Gastroesophageal sphincter (tissue), 4 donors: ENCODE measurements around the gene CDH23. TPM values are rescaled to one million over a fixed set of nuclear protein-coding genes. Genes with fewer than 3 reads are reported as not detected.

Experiments
- ATAC-seq: fragments of 150-250 bp; one replicate; pipeline ENCODE4 v1.9.1; 2016; ENCODE audit warnings: mild to moderate bottlenecking, moderate library complexity
- H3K27ac ChIP-seq, 4 donors: fragments of 200-600 bp; sonication (generic) in 3 of 4; 1 replicate in 3 of 4; 2 replicates in 1 of 4; pipeline ENCODE4 v1.5.1; 2016 to 2019
- H3K27me3 ChIP-seq: fragments of 200-600 bp; sonication (generic); one replicate; pipeline ENCODE4 v1.5.1; 2019
- H3K36me3 ChIP-seq, 2 donors: fragments of 200-600 bp; sonication (generic); one replicate each; pipeline ENCODE4 v1.5.1; 2019; ENCODE audit warnings: control low read depth in 1 of 2
- H3K4me1 ChIP-seq, 3 donors: fragments of 200-600 bp; sonication (generic); 1 replicate in 2 of 3; 2 replicates in 1 of 3; pipeline ENCODE4 v1.5.1; 2016 to 2019; ENCODE audit warnings: control low read depth in 2 of 3
- H3K4me3 ChIP-seq, 2 donors: fragments of 200-600 bp; sonication (generic); one replicate each; pipeline ENCODE4 v1.5.1; 2019; ENCODE audit warnings: mild to moderate bottlenecking in 1 of 2, moderate library complexity in 1 of 2
- H3K9me3 ChIP-seq, 3 donors: fragments of 200-600 bp; sonication (generic); one replicate each; pipeline ENCODE4 v1.5.1; 2017 to 2019; ENCODE audit warnings: control low read depth in 2 of 3
- EP300 ChIP-seq: sonication (generic); formaldehyde crosslinking; IDR thresholded peaks from one replicate; pipeline ENCODE4 v1.6.1; 2017; ENCODE audit warnings: antibody characterized with exemption, mild to moderate bottlenecking
- POLR2A ChIP-seq, 2 donors: fragments of 450-650 bp; IDR thresholded peaks; one replicate each; pipeline ENCODE4 v1.6.1; 2017; ENCODE audit warnings: antibody characterized with exemption in 2 of 2, mild to moderate bottlenecking in 2 of 2, moderate library complexity in 1 of 2
- POLR2AphosphoS5 ChIP-seq: sonication (generic); formaldehyde crosslinking; IDR thresholded peaks from one replicate; pipeline ENCODE4 v1.6.1; 2017; ENCODE audit warnings: antibody characterized with exemption
- WGBS, 2 donors: methylation state at CpG; one replicate each; pipeline ENCODE4 v1.1.5; 2018; ENCODE audit warnings: low coverage in 1 of 2; 5-methylcytosine and 5-hydroxymethylcytosine counted together
- total RNA-seq, 4 donors: library from RNA; depleted of rRNA; stranded (reverse); fragments of >200 nt; gene quantifications; one replicate each; pipeline ENCODE4 v1.1.0, GENCODE V29; 2016
- TF ChIP-seq, protein P1 (sequence below), 4 experiments: fragments of 200-600 bp in 2 of 4; fragments of 450-650 bp in 2 of 4; sonication (generic) in 1 of 4; IDR thresholded peaks; one replicate each; pipeline ENCODE4 v1.5.1; 2017 to 2019; ENCODE audit warnings: antibody characterized with exemption in 4 of 4, mild to moderate bottlenecking in 2 of 4, moderate library complexity in 2 of 4

Gene CDH23
- total RNA-seq, 4 donors from 2014 or later: 5.1 to 33.5 (median 16.2) TPM

- H3K27ac ChIP-seq: no peak overlapping the region
- peaks cover 0 to 5% (median 0%) of the 10 kb centered on the region in 3 donors for H3K4me1 ChIP-seq
- H3K9me3 ChIP-seq: no peaks in the 10 kb centered on the region
- no peaks in the 10 kb centered on the region for H3K27me3 ChIP-seq
- no CpG with 5 or more reads among the region's 1 CpG for WGBS, 2 donors
- no peaks in the 10 kb centered on the region for H3K36me3 ChIP-seq
- H3K4me3 ChIP-seq: no peak overlapping the region
- no peak for ATAC-seq
- TF ChIP-seq POLR2A (IDR thresholded peaks at IDR 0.05): no peak
Measured at GRCh38 chr10:71382757-71383156, 14.0 kb upstream of the CDH23 start.

GRCh38 chr10:71383972-71384687 is 12.6 kb upstream of the CDH23 start:
- Histone ChIP-seq H3K27me3 (no peaks in the 10 kb centered on the region), H3K4me1 (no peaks in the 10 kb centered on the region), H3K36me3 (no peaks in the 10 kb centered on the region), H3K27ac (no peak overlapping the region), H3K9me3 (no peaks in the 10 kb centered on the region), H3K4me3 (no peak overlapping the region)
- no peak for TF ChIP-seq EP300
- TF ChIP-seq, protein P1, sequence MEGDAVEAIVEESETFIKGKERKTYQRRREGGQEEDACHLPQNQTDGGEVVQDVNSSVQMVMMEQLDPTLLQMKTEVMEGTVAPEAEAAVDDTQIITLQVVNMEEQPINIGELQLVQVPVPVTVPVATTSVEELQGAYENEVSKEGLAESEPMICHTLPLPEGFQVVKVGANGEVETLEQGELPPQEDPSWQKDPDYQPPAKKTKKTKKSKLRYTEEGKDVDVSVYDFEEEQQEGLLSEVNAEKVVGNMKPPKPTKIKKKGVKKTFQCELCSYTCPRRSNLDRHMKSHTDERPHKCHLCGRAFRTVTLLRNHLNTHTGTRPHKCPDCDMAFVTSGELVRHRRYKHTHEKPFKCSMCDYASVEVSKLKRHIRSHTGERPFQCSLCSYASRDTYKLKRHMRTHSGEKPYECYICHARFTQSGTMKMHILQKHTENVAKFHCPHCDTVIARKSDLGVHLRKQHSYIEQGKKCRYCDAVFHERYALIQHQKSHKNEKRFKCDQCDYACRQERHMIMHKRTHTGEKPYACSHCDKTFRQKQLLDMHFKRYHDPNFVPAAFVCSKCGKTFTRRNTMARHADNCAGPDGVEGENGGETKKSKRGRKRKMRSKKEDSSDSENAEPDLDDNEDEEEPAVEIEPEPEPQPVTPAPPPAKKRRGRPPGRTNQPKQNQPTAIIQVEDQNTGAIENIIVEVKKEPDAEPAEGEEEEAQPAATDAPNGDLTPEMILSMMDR (IDR thresholded peaks at IDR 0.05): peak; percentile 86 to 95 (median 92)
- WGBS, 2 donors: 45 to 50% methylated on average over 2 to 4 of the region's 10 CpGs
- peak; percentile 83 for ATAC-seq

- WGBS, 2 donors: 74 to 83% methylated on average over 5 of the region's 5 CpGs
- Histone ChIP-seq H3K4me1 (no peaks in the 10 kb centered on the region), H3K9me3 (no peaks in the 10 kb centered on the region), H3K27ac (no peak overlapping the region), H3K36me3 (no peaks in the 10 kb centered on the region), H3K27me3 (peaks cover 17% of the 10 kb centered on the region), H3K4me3 (no peak overlapping the region)
- TF ChIP-seq, protein P1 (IDR thresholded peaks at IDR 0.05): no peak
- TF ChIP-seq POLR2A (IDR thresholded peaks at IDR 0.05) (no peak), POLR2AphosphoS5 (no peak), EP300 (no peak)
- ATAC-seq: no peak
Measured at GRCh38 chr10:71388171-71388570, 8.5 kb upstream of the CDH23 start.

DNA sequence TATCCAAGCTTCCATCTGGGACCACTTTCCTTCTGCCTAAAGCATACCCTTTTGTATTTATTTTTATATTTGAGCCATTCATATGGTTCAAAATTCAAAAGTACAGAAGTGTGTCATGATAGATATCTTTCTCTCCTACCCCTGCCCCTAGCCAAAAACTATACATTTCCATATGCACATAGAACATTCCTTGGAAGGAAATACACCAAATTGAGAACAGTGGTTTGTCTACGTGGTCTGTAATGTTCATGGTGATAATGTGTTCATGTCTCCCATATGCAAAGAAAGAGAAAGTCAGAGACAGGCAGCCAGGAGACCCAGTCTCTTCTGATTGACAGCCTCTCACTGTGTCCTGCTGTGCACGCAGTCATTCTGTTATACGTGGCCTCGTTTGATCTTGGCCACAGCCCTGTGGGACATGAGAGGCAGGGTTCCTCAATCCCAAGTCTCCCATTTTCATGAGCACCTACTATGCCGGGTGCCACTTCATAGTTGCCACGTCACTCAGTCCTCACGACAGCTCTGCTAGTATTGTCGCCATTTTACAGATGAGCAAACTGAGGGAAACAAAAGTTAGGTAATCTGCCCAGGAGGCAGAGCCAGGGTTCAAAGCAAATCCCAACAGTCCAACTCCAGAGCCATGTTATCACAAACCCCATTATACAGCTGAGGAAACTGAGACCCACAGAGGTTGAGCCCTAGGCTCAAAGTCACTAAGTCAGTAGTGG is 8.0 kb upstream of the CDH23 start:
- Histone ChIP-seq H3K36me3 (no peaks in the 10 kb centered on the region), H3K9me3 (no peaks in the 10 kb centered on the region), H3K27me3 (peaks cover 17% of the 10 kb centered on the region), H3K4me3 (no peak overlapping the region), H3K27ac (no peak overlapping the region), H3K4me1 (no peaks in the 10 kb centered on the region)
- no peak for ATAC-seq
- TF ChIP-seq EP300 (no peak), POLR2A (IDR thresholded peaks at IDR 0.05) (no peak), POLR2AphosphoS5 (no peak)
- TF ChIP-seq, protein P1 (IDR thresholded peaks at IDR 0.05): no peak
- WGBS, 2 donors: 83 to 88% methylated on average over 2 to 7 of the region's 8 CpGs

GRCh38 chr10:71389768-71390460 is 6.8 kb upstream of the CDH23 start:
- ATAC-seq: no peak
- Histone ChIP-seq H3K27ac (no peak overlapping the region), H3K9me3 (no peaks in the 10 kb centered on the region), H3K4me1 (no peaks in the 10 kb centered on the region), H3K4me3 (no peak overlapping the region), H3K36me3 (no peaks in the 10 kb centered on the region), H3K27me3 (peaks cover 17% of the 10 kb centered on the region)
- no peak for TF ChIP-seq EP300
- TF ChIP-seq, protein P1 (IDR thresholded peaks at IDR 0.05): no peak
- TF ChIP-seq POLR2AphosphoS5: no peak
- TF ChIP-seq POLR2A (IDR thresholded peaks at IDR 0.05): no peak
- 63 to 80% methylated on average over 3 to 6 of the region's 14 CpGs for WGBS, 2 donors
